Measurements from ENCODE around the gene EID2.
A peak's percentile ranks its signal among the peaks of the same experiment; 100 is the strongest.

Gene EID2

GRCh38 chr19:39539518-39540332, at the start of gene EID2:
EID2 (minus strand) TSS chr19:39540161; CDS start chr19:39540079, 82 bp downstream.
- FAIRE-seq (peak; percentile 63), DNase-seq (ENCODE audit: low spot score) (peak; percentile 90)

GRCh38 chr19:39588066-39588465, 48.1 kb upstream of the EID2 start:
- no peak for FAIRE-seq
- no peak for DNase-seq (ENCODE audit: low spot score)

- FAIRE-seq (no peak), DNase-seq (ENCODE audit: low spot score) (no peak)
These were observed 47.5 kb upstream of the EID2 start for GRCh38 chr19:39587496-39587895.

GRCh38 chr19:39582891-39583625, 43.1 kb upstream of the EID2 start:
- DNase-seq (ENCODE audit: low spot score) (no peak), FAIRE-seq (no peak)

GRCh38 chr19:39582442-39582841, 42.5 kb upstream of the EID2 start:
- no peak for FAIRE-seq

GRCh38 chr19:39568604-39569003, 28.6 kb upstream of the EID2 start:
- DNase-seq (ENCODE audit: low spot score): peak; percentile 26
- no peak for FAIRE-seq

More at GRCh38 chr19:39582442-39582841, 42.5 kb upstream of the EID2 start:
- DNase-seq (ENCODE audit: low spot score): no peak

- no peak for DNase-seq (ENCODE audit: low spot score)
- no peak for FAIRE-seq
These were observed 26.1 kb upstream of the EID2 start for GRCh38 chr19:39566064-39566463.

GRCh38 chr19:39563408-39563807, 23.4 kb upstream of the EID2 start:
- FAIRE-seq: peak; percentile 20
- peak; percentile 67 for DNase-seq (ENCODE audit: low spot score)

- FAIRE-seq (no peak), DNase-seq (ENCODE audit: low spot score) (no peak)
These were observed 18.7 kb upstream of the EID2 start for GRCh38 chr19:39558624-39559117.

GRCh38 chr19:39557811-39558623, 18.1 kb upstream of the EID2 start:
- DNase-seq (ENCODE audit: low spot score) (no peak), FAIRE-seq (no peak)

GRCh38 chr19:39555883-39556282, 15.9 kb upstream of the EID2 start:
- FAIRE-seq: no peak
- no peak for DNase-seq (ENCODE audit: low spot score)

- FAIRE-seq: no peak
These were observed 14.8 kb upstream of the EID2 start for GRCh38 chr19:39554701-39555311.

GRCh38 chr19:39553082-39553652, 13.2 kb upstream of the EID2 start:
- FAIRE-seq: no peak
- no peak for DNase-seq (ENCODE audit: low spot score)

More at GRCh38 chr19:39554701-39555311, 14.8 kb upstream of the EID2 start:
- DNase-seq (ENCODE audit: low spot score): no peak

GRCh38 chr19:39550197-39550596, 10.2 kb upstream of the EID2 start:
- FAIRE-seq: no peak
- DNase-seq (ENCODE audit: low spot score): no peak

- no peak for DNase-seq (ENCODE audit: low spot score)
- no peak for FAIRE-seq
These were observed 6.6 kb upstream of the EID2 start for GRCh38 chr19:39546599-39546998.

GRCh38 chr19:39544911-39545310, 5.0 kb upstream of the EID2 start:
- DNase-seq (ENCODE audit: low spot score): no peak
- FAIRE-seq: no peak

GRCh38 chr19:39544226-39544903, 4.4 kb upstream of the EID2 start:
- DNase-seq (ENCODE audit: low spot score) (peak; percentile 10), FAIRE-seq (no peak)

- DNase-seq (ENCODE audit: low spot score) (no peak), FAIRE-seq (no peak)
These were observed 3.5 kb upstream of the EID2 start for GRCh38 chr19:39543477-39543857.

- FAIRE-seq: no peak
- no peak for DNase-seq (ENCODE audit: low spot score)
These were observed 2.2 kb upstream of the EID2 start for GRCh38 chr19:39542206-39542605.

- no peak for FAIRE-seq
- no peak for DNase-seq (ENCODE audit: low spot score)
These were observed 342 bp upstream of the EID2 start for GRCh38 chr19:39540333-39540673.

Data from RCC 7860 (cell line).